A549 (cell line): ENCODE results near the gene HCN2. TPM values are rescaled to one million over a fixed set of nuclear protein-coding genes. Genes with fewer than 3 reads are reported as not detected.

Experiments used
- ATAC-seq, 2 experiments: fragments of 200-7000 bp in 1 of 2; fragments of >200 bp in 1 of 2; cut with Nextera tagmentation in 1 of 2; cut with Tn5 transposase in 1 of 2; 3 replicates each; pipeline versions ENCODE4 v1.8.0 to v1.9.1; 2018 to 2020; ENCODE audit warnings: mild to moderate bottlenecking in 1 of 2, moderate library complexity in 1 of 2
- CTCF ChIA-PET: fragments of 300-600 bp; sonication (Branson Sonifier 250); formaldehyde crosslinking; extraction: SDS; loops from one replicate; lab custom pipeline; 2021; ENCODE audit warnings: antibody characterized with exemption, inconsistent platforms; lab: Yijun Ruan, JAX
- POLR2A ChIA-PET: fragments of 350-600 bp; formaldehyde crosslinking; extraction: SDS; loops from one replicate; lab custom pipeline; 2021; ENCODE audit warnings: antibody characterized with exemption, inconsistent platforms; lab: Yijun Ruan, JAX
- DNase-seq, 2 experiments: peaks; one replicate each; pipeline versions ENCODE4 v3.0.0 to v3.0.0-alpha.2; 2011 to 2016; ENCODE audit warnings: low read depth in 1 of 2, low spot score in 1 of 2
- FAIRE-seq: peaks from 2 replicates; lab custom pipeline; 2011; peaks lifted over from hg19 to GRCh38; lab: Jason Lieb, UNC
- H3K27ac ChIP-seq, 2 experiments: fragments of >200 bp; sonication (Bioruptor Twin); formaldehyde crosslinking; 3 replicates each; pipeline ENCODE4 v1.5.1; 2016 to 2017
- H3K4me1 ChIP-seq: fragments of >200 bp; sonication (Bioruptor Twin); formaldehyde crosslinking; 3 replicates; pipeline ENCODE4 v1.6.1; 2016
- H3K4me2 ChIP-seq: fragments of >200 bp; sonication (Bioruptor Twin); formaldehyde crosslinking; 3 replicates; pipeline ENCODE4 v1.6.1; 2016
- H3K4me3 ChIP-seq: fragments of >200 bp; sonication (Bioruptor Twin); formaldehyde crosslinking; 3 replicates; pipeline ENCODE4 v1.5.1; 2016
- H3K9me3 ChIP-seq: fragments of >200 bp; sonication (Bioruptor Twin); formaldehyde crosslinking; 3 replicates; pipeline ENCODE4 v1.6.1; 2016
- BCL3 ChIP-seq: fragments of >200 bp; sonication (Bioruptor Twin); formaldehyde crosslinking; IDR thresholded peaks from 3 replicates; pipeline ENCODE4 v1.6.1; 2016
- BHLHE40 ChIP-seq: IDR thresholded peaks from 2 replicates; pipeline ENCODE4 v1.6.1; 2012; ENCODE audit warnings: low read depth, low read length, inconsistent platforms
- CHD4 ChIP-seq: fragments of 200-600 bp; sonication (generic); IDR thresholded peaks from 2 replicates; pipeline ENCODE4 v1.6.1; 2016; ENCODE audit warnings: antibody characterized with exemption, mild to moderate bottlenecking, borderline replicate concordance
- EHMT2 ChIP-seq: fragments of 200-600 bp; sonication (generic); IDR thresholded peaks from 2 replicates; pipeline ENCODE4 v1.6.1; 2016; ENCODE audit warnings: antibody characterized with exemption, low read depth, mild to moderate bottlenecking, moderate library complexity
- HEYL ChIP-seq: fragments of 250-450 bp; sonication (Bioruptor Pico); IDR thresholded peaks from 2 replicates; pipeline ENCODE4 v1.8.0; 2021; ENCODE audit warnings: mild to moderate bottlenecking, moderate library complexity
- KDM1A ChIP-seq: fragments of 200-600 bp; sonication (generic); IDR thresholded peaks from 2 replicates; pipeline ENCODE4 v1.6.1; 2016; ENCODE audit warnings: low read depth, mild to moderate bottlenecking
- MAFK ChIP-seq: fragments of 450-650 bp; IDR thresholded peaks from 2 replicates; pipeline ENCODE4 v1.6.1; 2014; ENCODE audit not compliant: partially characterized antibody
- NPAS2 ChIP-seq: fragments of 250-450 bp; sonication (Bioruptor Pico); IDR thresholded peaks from 2 replicates; pipeline ENCODE4 v1.8.0; 2022; ENCODE audit warnings: mild to moderate bottlenecking, moderate library complexity, borderline replicate concordance
- PHF8 ChIP-seq: fragments of 200-600 bp; sonication (generic); IDR thresholded peaks from 2 replicates; pipeline ENCODE4 v1.6.1; 2016; ENCODE audit warnings: low read depth, mild to moderate bottlenecking, antibody characterized with exemption, moderate library complexity, borderline replicate concordance
- REST ChIP-seq: fragments of 200-600 bp; sonication (generic); IDR thresholded peaks from 2 replicates; pipeline ENCODE4 v1.6.1; 2016; ENCODE audit warnings: antibody characterized with exemption, mild to moderate bottlenecking, moderate library complexity
- RNF2 ChIP-seq: fragments of 200-600 bp; sonication (generic); IDR thresholded peaks from 2 replicates; pipeline ENCODE4 v1.6.1; 2016; ENCODE audit warnings: low read depth, mild to moderate bottlenecking, antibody characterized with exemption, moderate library complexity, borderline replicate concordance
- USF2 ChIP-seq: fragments of 450-650 bp; IDR thresholded peaks from 2 replicates; pipeline ENCODE4 v1.6.1; 2014; ENCODE audit warnings: antibody characterized with exemption
- ZC3H11A ChIP-seq: fragments of 450-650 bp; IDR thresholded peaks from 2 replicates; pipeline ENCODE4 v1.6.1; 2014; ENCODE audit warnings: antibody characterized with exemption, mild to moderate bottlenecking
- WGBS: methylation state at CpG from one replicate; pipeline ENCODE4 v1.1.6; 2017; ENCODE audit errors: missing lambda C conversion rate; 5-methylcytosine and 5-hydroxymethylcytosine counted together
- polyA plus RNA-seq, 4 experiments: library from polyadenylated mRNA; depleted of rRNA in 3 of 4; stranded (reverse); fragments of >200 nt; fragmentation: RNase III in 1 of 4; extraction: RNeasy Plus Mini Kit Qiagen cat#74134 plus additional on column Dnase treatment in 1 of 4; gene quantifications; 2 replicates in 3 of 4; 3 replicates in 1 of 4; pipeline ENCODE4 v1.2.3, GENCODE V29; 2011 to 2017
- TF ChIP-seq, protein P1 (sequence below): IDR thresholded peaks from 2 replicates; pipeline ENCODE4 v1.6.1; 2012

The HCN2 gene
- polyA plus RNA-seq, 2 of the 4 experiments (the other 2 are of a cell fraction), result 2.7 to 23.2 TPM

- POLR2A ChIA-PET, result no interaction called here
- H3K9me3 ChIP-seq, result no peaks in the 10 kb centered on the region
- peaks cover 24% of the 10 kb centered on the region; the same call in 2 of the 3 replicates for H3K4me1 ChIP-seq
- ATAC-seq, result 0 out of 6 replicates have a peak, but pooled peaks of 1 of the 2 experiments have one; percentile 6
- no peak for FAIRE-seq
- CTCF ChIA-PET, result interaction anchor here (1.0 kb wide), 1 partner anchor 74 kb away, joined by 4 read pairs; no protein-coding TSS in a partner anchor
- peak overlapping the region; percentile 99 to 100 for H3K27ac ChIP-seq
- DNase-seq, result no peak
- WGBS, result 20% methylated on average over 22 of the region's 31 CpGs
- no peak for TF ChIP-seq RNF2
- no peak for TF ChIP-seq BHLHE40
- no peak for TF ChIP-seq REST
- TF ChIP-seq ZC3H11A, result no peak
- TF ChIP-seq BCL3, result no peak
- TF ChIP-seq EHMT2, result no peak
- TF ChIP-seq PHF8, result no peak
- no peak for TF ChIP-seq USF2
- no peak for TF ChIP-seq CHD4
- TF ChIP-seq MAFK, result no peak
- no peak for TF ChIP-seq HEYL
- no peak for TF ChIP-seq NPAS2 (CRISPR knock-in tag)
- H3K4me2 ChIP-seq, result peak overlapping the region; percentile 98
- peak overlapping the region; percentile 100 for H3K4me3 ChIP-seq
These were observed 71.9 kb downstream of the HCN2 start for GRCh38 chr19:661427-662196.

DNA sequence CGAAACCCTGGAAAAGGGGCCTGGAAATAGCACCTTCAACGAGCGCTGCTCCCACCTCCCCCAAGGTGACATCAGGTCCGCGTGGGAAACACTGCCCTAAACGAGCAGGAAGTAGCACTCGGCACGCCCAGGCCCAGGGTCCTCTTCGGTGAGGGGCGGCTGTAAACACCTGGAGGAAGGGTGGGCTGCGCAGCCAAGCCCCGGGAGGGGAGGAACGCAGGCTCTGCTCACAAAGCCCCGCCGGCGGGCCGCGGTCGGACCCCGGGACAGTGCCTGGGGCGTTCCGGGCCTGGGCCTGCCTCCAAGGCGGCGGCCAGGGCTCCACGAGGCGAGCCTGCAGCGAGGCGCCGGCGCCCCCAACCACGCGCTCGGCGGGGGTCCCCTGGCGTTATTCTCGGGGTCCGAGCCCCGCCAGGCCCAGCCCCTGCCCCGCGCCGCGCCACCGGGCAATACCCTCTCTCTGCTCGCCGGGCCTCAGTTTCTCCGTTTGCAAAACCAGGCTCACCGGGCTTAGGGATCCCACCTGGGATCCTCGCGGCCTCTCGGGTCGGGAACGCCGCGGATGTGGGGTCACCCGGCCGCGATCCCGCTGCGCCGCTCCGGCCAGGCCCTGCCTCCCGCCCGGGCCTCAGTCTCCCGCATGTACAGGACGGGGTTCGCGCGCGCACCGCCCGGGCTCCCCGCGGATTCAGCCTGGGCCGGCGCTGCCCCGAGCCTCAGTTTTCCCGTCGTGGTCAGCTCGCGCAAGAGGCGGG is 72.7 kb downstream of the HCN2 start:
- ChIA-PET POLR2A (interaction anchor here (0.6 to 1.4 kb wide), 5 partner anchors 15 to 88 kb away, joined by 3 to 8 read pairs (median 4); partner anchors contain the start of genes FSTL3 and MISP), CTCF (interaction anchor here (0.6 to 1.9 kb wide), 4 partner anchors 72 to 261 kb away, joined by 5 to 11 read pairs (median 7); no protein-coding TSS in a partner anchor)
- Histone ChIP-seq H3K9me3 (no peaks in the 10 kb centered on the region), H3K4me3 (peak overlapping the region; percentile 100), H3K27ac (peak overlapping the region; percentile 99 to 100), H3K4me2 (peak overlapping the region; percentile 98), H3K4me1 (peaks cover 24% of the 10 kb centered on the region; the same call in 2 of the 3 replicates)
- 0% methylated on average over 3 of the region's 81 CpGs for WGBS
- ATAC-seq, result peak in 1 of 2 experiments; percentile 13; a peak in 2 of 6 replicates
- TF ChIP-seq PHF8 (peak; percentile 44; the same call in 1 of the 2 replicates), KDM1A (no peak)
- TF ChIP-seq, protein P1, sequence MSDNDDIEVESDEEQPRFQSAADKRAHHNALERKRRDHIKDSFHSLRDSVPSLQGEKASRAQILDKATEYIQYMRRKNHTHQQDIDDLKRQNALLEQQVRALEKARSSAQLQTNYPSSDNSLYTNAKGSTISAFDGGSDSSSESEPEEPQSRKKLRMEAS, result peak; percentile 31; the same call in 1 of the 2 replicates
- DNase-seq, result peak in 1 of 2 experiments; percentile 46
- no peak for FAIRE-seq
